H1 (cell line): ENCODE measurements around the gene UFSP1. TPM values are rescaled to one million over a fixed set of nuclear protein-coding genes. Genes with fewer than 3 reads are reported as not detected.

Experiments used
- CTCF ChIA-PET: fragments of 300-600 bp; sonication (Branson Sonifier 250); formaldehyde crosslinking; loops from one replicate; lab custom pipeline; 2021; ENCODE audit not compliant: partially characterized antibody; lab: Charles Lee
- POLR2A ChIA-PET: fragments of 300-600 bp; sonication (Branson Sonifier 250); formaldehyde crosslinking; loops from one replicate; lab custom pipeline; 2021; ENCODE audit warnings: inconsistent platforms; ENCODE audit not compliant: partially characterized antibody; lab: Charles Lee
- DNase-seq, 2 experiments: peaks; one replicate each; pipeline versions ENCODE4 v3.0.0 to v3.0.0-alpha.2; 2010 to 2022; ENCODE audit warnings: low spot score in 2 of 2, low read depth in 1 of 2, mixed read lengths in 1 of 2
- FAIRE-seq: peaks from 2 replicates; lab custom pipeline; 2011; peaks lifted over from hg19 to GRCh38; lab: Jason Lieb, UNC
- H2AFZ ChIP-seq: 2 replicates; pipeline ENCODE4 v1.8.1; 2012; ENCODE audit warnings: low read length, inconsistent platforms
- H2AK5ac ChIP-seq: 2 replicates; pipeline ENCODE4 v1.6.1; 2013; ENCODE audit warnings: low read depth, low read length
- H2BK120ac ChIP-seq: replicated peaks from 2 replicates; pipeline ENCODE3; 2013; ENCODE audit warnings: low read depth, low read length, inconsistent platforms
- H2BK12ac ChIP-seq: 2 replicates; pipeline ENCODE4 v1.6.1; 2013; ENCODE audit warnings: low read depth, low read length
- H2BK15ac ChIP-seq: 2 replicates; pipeline ENCODE4 v1.6.1; 2013; ENCODE audit warnings: low read length
- H2BK20ac ChIP-seq: 2 replicates; pipeline ENCODE4 v1.6.1; 2013; ENCODE audit warnings: low read length
- H2BK5ac ChIP-seq: 2 replicates; pipeline ENCODE4 v1.6.1; 2013; ENCODE audit warnings: low read depth, low read length
- H3K14ac ChIP-seq: 2 replicates; pipeline ENCODE4 v1.6.1; 2013; ENCODE audit warnings: inconsistent platforms; ENCODE audit not compliant: insufficient read length
- H3K18ac ChIP-seq: 2 replicates; pipeline ENCODE4 v1.6.1; 2013; ENCODE audit warnings: low read length; ENCODE audit errors: extremely low read depth
- H3K23ac ChIP-seq: 2 replicates; pipeline ENCODE4 v1.6.1; 2013; ENCODE audit warnings: inconsistent platforms; ENCODE audit not compliant: insufficient read length
- H3K23me2 ChIP-seq: 2 replicates; pipeline ENCODE4 v1.6.1; 2013; ENCODE audit warnings: low read depth, low read length
- H3K27ac ChIP-seq: 2 replicates; pipeline ENCODE4 v1.6.1; 2011; ENCODE audit warnings: low read depth, low read length, inconsistent platforms
- H3K27me3 ChIP-seq, 4 experiments: replicated peaks in 1 of 4; 1 replicate in 1 of 4; 2 replicates in 3 of 4; pipeline versions ENCODE4 v1.6.1 to v1.8.1; 2011 to 2013; ENCODE audit warnings: low read length in 3 of 4, mild to moderate bottlenecking in 3 of 4, inconsistent platforms in 2 of 4, mixed read lengths in 2 of 4, moderate library complexity in 1 of 4; ENCODE audit not compliant: control insufficient read depth in 3 of 4, insufficient read depth in 3 of 4; ENCODE audit errors: extremely low read depth in 1 of 4
- H3K36me3 ChIP-seq, 4 experiments: 2 replicates each; pipeline versions ENCODE4 v1.6.1 to v1.8.1; 2011 to 2013; ENCODE audit warnings: mild to moderate bottlenecking in 4 of 4, low read length in 3 of 4, moderate library complexity in 2 of 4, control low read depth in 1 of 4, inconsistent platforms in 1 of 4; ENCODE audit not compliant: insufficient read depth in 4 of 4, control insufficient read depth in 2 of 4
- H3K4ac ChIP-seq: replicated peaks from 2 replicates; pipeline ENCODE3; 2013; ENCODE audit warnings: low read length, low read depth, mixed read lengths, inconsistent platforms; ENCODE audit not compliant: insufficient read length
- H3K4me1 ChIP-seq, 4 experiments: replicated peaks in 1 of 4; 1 replicate in 1 of 4; 2 replicates in 3 of 4; pipeline versions ENCODE4 v1.6.1 to v1.8.1; 2011 to 2013; ENCODE audit warnings: low read length in 3 of 4, inconsistent platforms in 2 of 4, mixed read lengths in 1 of 4; ENCODE audit not compliant: insufficient read depth in 4 of 4, control insufficient read depth in 3 of 4
- H3K4me2 ChIP-seq, 2 experiments: 2 replicates each; pipeline versions ENCODE4 v1.6.1 to v1.8.1; 2011 to 2013; ENCODE audit warnings: low read depth in 2 of 2, low read length in 2 of 2, control low read depth in 1 of 2, inconsistent platforms in 1 of 2, mild to moderate bottlenecking in 1 of 2; ENCODE audit not compliant: insufficient read depth in 1 of 2
- H3K4me3 ChIP-seq, 4 experiments: fragments of 200-600, 300-600 bp in 1 of 4; sonication (generic), shearing (Covaris generic), sonication (Bioruptor Twin) in 1 of 4; 2 replicates each; pipeline versions ENCODE4 v1.5.1 to v1.8.1; 2011 to 2016; ENCODE audit warnings: low read length in 4 of 4, low read depth in 3 of 4, control low read depth in 2 of 4, inconsistent platforms in 2 of 4, mild to moderate bottlenecking in 2 of 4, mixed read lengths in 1 of 4, moderate library complexity in 1 of 4; ENCODE audit not compliant: insufficient read depth in 2 of 4; ENCODE audit errors: extremely low read depth in 1 of 4
- H3K56ac ChIP-seq: replicated peaks from 2 replicates; pipeline ENCODE3; 2013; ENCODE audit warnings: low read depth, mild to moderate bottlenecking, mixed read lengths, low read length, inconsistent platforms; ENCODE audit not compliant: insufficient read length
- H3K79me1 ChIP-seq: 2 replicates; pipeline ENCODE4 v1.6.1; 2013; ENCODE audit warnings: low read depth, low read length, control low read depth
- H3K79me2 ChIP-seq, 2 experiments: 2 replicates each; pipeline versions ENCODE4 v1.6.1 to v1.8.1; 2012 to 2013; ENCODE audit warnings: low read length in 2 of 2, mild to moderate bottlenecking in 2 of 2, inconsistent platforms in 1 of 2; ENCODE audit not compliant: insufficient read depth in 2 of 2, control insufficient read depth in 1 of 2
- H3K9ac ChIP-seq, 4 experiments: replicated peaks in 1 of 4; 1 replicate in 1 of 4; 2 replicates in 3 of 4; pipeline versions ENCODE4 v1.6.1 to v1.8.1; 2011 to 2013; ENCODE audit warnings: low read depth in 3 of 4, low read length in 3 of 4, control low read depth in 2 of 4, mild to moderate bottlenecking in 2 of 4, moderate library complexity in 2 of 4, inconsistent platforms in 1 of 4; ENCODE audit errors: extremely low read depth in 1 of 4
- H3K9me3 ChIP-seq, 2 experiments: 2 replicates each; pipeline versions ENCODE4 v1.6.1 to v1.8.1; 2012 to 2013; ENCODE audit warnings: mild to moderate bottlenecking in 2 of 2, moderate library complexity in 2 of 2, control low read depth in 1 of 2, inconsistent platforms in 1 of 2, low read depth in 1 of 2, low read length in 1 of 2, mixed read lengths in 1 of 2; ENCODE audit not compliant: insufficient read depth in 2 of 2
- H4K20me1 ChIP-seq, 2 experiments: replicated peaks in 1 of 2; 2 replicates each; pipeline versions ENCODE3 to v1.8.1; 2011 to 2013; ENCODE audit warnings: inconsistent platforms in 2 of 2, low read length in 2 of 2, mild to moderate bottlenecking in 1 of 2; ENCODE audit not compliant: insufficient read depth in 2 of 2, control insufficient read depth in 1 of 2
- H4K5ac ChIP-seq: 2 replicates; pipeline ENCODE4 v1.6.1; 2013; ENCODE audit warnings: low read length, low read depth, mixed read lengths, inconsistent platforms; ENCODE audit not compliant: insufficient read length
- H4K8ac ChIP-seq: 2 replicates; pipeline ENCODE4 v1.8.0; 2013; ENCODE audit warnings: mild to moderate bottlenecking, moderate library complexity, low read length, inconsistent platforms; ENCODE audit not compliant: insufficient read depth; ENCODE audit errors: extremely low read depth
- H4K91ac ChIP-seq: replicated peaks from 2 replicates; pipeline ENCODE3; 2013; ENCODE audit warnings: low read length, mixed read lengths, inconsistent platforms; ENCODE audit not compliant: insufficient read length
- CREB1 ChIP-seq: IDR thresholded peaks from 2 replicates; pipeline ENCODE4 v1.6.1; 2012; ENCODE audit warnings: inconsistent platforms
- EP300 ChIP-seq, 2 experiments: IDR thresholded peaks; 1 replicate in 1 of 2; 2 replicates in 1 of 2; pipeline ENCODE4 v1.6.1; 2011 to 2012; ENCODE audit warnings: low read depth in 2 of 2, low read length in 2 of 2, mild to moderate bottlenecking in 2 of 2, borderline replicate concordance in 1 of 2, inconsistent platforms in 1 of 2, moderate library complexity in 1 of 2
- KDM1A ChIP-seq: fragments of 200-600, 300-600 bp; sonication (generic); IDR thresholded peaks from 2 replicates; pipeline ENCODE4 v1.7.1; 2016; ENCODE audit warnings: mild to moderate bottlenecking, low read length, borderline replicate concordance
- KDM5A ChIP-seq: fragments of 200-600 bp; IDR thresholded peaks from 2 replicates; pipeline ENCODE4 v1.7.1; 2012; ENCODE audit warnings: mild to moderate bottlenecking, low read length, inconsistent platforms, mixed read lengths
- POU5F1 ChIP-seq: IDR thresholded peaks from 2 replicates; pipeline ENCODE4 v1.6.1; 2011; ENCODE audit warnings: low read depth, mild to moderate bottlenecking, low read length, moderate library complexity
- RFX5 ChIP-seq: IDR thresholded peaks from 2 replicates; pipeline ENCODE4 v1.6.1; 2011; ENCODE audit warnings: low read depth, low read length, improper control_type of control experiment, borderline replicate concordance
- TAF1 ChIP-seq: IDR thresholded peaks from 2 replicates; pipeline ENCODE4 v1.6.1; 2011; ENCODE audit warnings: mild to moderate bottlenecking, low read depth, low read length
- TBP ChIP-seq: IDR thresholded peaks from 2 replicates; pipeline ENCODE4 v1.6.1; 2011; ENCODE audit warnings: low read depth, low read length, improper control_type of control experiment
- ZNF274 ChIP-seq: IDR thresholded peaks from 2 replicates; pipeline ENCODE4 v1.7.0; 2012; ENCODE audit warnings: low read length, borderline replicate concordance; ENCODE audit errors: extremely low read depth
- WGBS, 2 experiments: shearing (Covaris generic) in 1 of 2; methylation state at CpG; one replicate each; pipeline versions ENCODE4 v1.1.6 to v1.1.7; 2013 to 2015; ENCODE audit warnings: low lambda C conversion rate in 2 of 2, mixed read lengths in 2 of 2, inconsistent platforms in 1 of 2, low coverage in 1 of 2, missing lambda C conversion rate in 1 of 2; ENCODE audit not compliant: insufficient replicate concordance in 2 of 2, insufficient coverage in 1 of 2, insufficient read length in 1 of 2; ENCODE audit errors: extremely low coverage in 1 of 2, missing lambda C conversion rate in 1 of 2; 5-methylcytosine and 5-hydroxymethylcytosine counted together
- polyA plus RNA-seq, 7 experiments: library from polyadenylated mRNA; depleted of rRNA in 3 of 7; stranded (reverse) in 5 of 7; unstranded in 2 of 7; fragments of >200 nt in 5 of 7; fragments of 200-250 nt in 2 of 7; gene quantifications; 1 replicate in 5 of 7; 2 replicates in 1 of 7; 4 replicates in 1 of 7; pipeline versions ENCODE4 v1.2.1 to v1.2.3, GENCODE V29; 2011 to 2013; ENCODE audit warnings: missing spikeins in 2 of 7, mixed read lengths in 2 of 7
- total RNA-seq: library from RNA; stranded (reverse); fragmentation: NEBNext Ultra II Directional; extraction: Animal tissue kit (Norgen Biotek cat#: 25700); gene quantifications from 2 replicates; pipeline ENCODE4 v1.2.1, GENCODE V29; 2021
- TF ChIP-seq, protein P1 (sequence below): IDR thresholded peaks from 2 replicates; pipeline ENCODE4 v1.6.1; 2012; ENCODE audit warnings: low read length, inconsistent platforms
- TF ChIP-seq, protein P2 (sequence below): IDR thresholded peaks from 2 replicates; pipeline ENCODE4 v1.6.1; 2011; ENCODE audit warnings: low read depth, mild to moderate bottlenecking, low read length; ENCODE audit not compliant: insufficient read depth

The UFSP1 gene
- total and polyA plus RNA-seq, 2 of the 8 experiments (the other 6 are each of a cell fraction or from before 2014, with no cell fraction given) = 1.6 to 4.3 TPM

DNA sequence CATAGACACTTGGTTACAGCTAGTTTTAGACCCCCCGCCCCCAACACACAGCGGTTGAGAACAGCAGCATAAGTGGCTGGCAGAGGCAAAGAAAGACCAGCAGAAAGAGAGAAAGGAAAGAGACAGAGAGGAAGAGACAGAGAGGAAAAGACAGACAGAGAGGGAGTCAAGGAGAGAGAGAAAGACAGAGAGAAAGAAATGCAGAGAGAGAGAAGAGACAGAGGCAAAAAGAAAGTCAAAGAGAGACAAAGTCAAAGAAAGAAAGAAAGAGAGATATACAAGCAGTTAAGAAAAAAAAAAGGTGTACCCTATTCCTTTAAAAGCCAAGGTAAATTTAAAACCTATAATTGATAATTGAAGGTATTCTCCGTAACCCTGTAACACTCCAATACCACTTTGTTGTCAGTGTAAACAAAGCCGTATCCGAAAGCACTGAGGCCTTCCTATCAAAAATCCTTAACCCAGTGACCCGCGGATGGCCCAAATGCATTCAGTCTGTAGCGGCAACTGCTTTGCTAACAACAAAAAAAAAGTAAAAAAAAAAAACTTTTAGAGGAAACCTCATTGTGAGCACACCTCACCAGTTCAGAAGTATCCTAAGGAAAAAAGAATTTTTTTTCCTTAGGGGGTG lies 48.9 kb downstream of the UFSP1 start:
- no peak overlapping the region for H2BK5ac ChIP-seq
- no peak overlapping the region for H3K18ac ChIP-seq
- POLR2A ChIA-PET = no interaction called here
- no peak overlapping the region for H3K56ac ChIP-seq
- H3K4me1 ChIP-seq = peaks cover 3 to 8% (median 7%) of the 10 kb centered on the region in 4 experiments
- DNase-seq = no peak
- no peak overlapping the region for H3K27ac ChIP-seq
- H4K8ac ChIP-seq = no peak overlapping the region; the same call in 1 of the 2 replicates
- no peak overlapping the region for H2BK12ac ChIP-seq
- no peaks in the 10 kb centered on the region for H3K36me3 ChIP-seq
- H3K9me3 ChIP-seq = no peaks in the 10 kb centered on the region
- no peak overlapping the region for H2BK20ac ChIP-seq
- H3K79me1 ChIP-seq = no peaks in the 10 kb centered on the region
- H3K23ac ChIP-seq = no peak overlapping the region
- no peak overlapping the region for H2AK5ac ChIP-seq
- WGBS, 2 experiments = 71% methylated on average over 8 of the region's 8 CpGs; no CpG with 5 or more reads in 1 of the 2 experiments
- H4K5ac ChIP-seq = no peak overlapping the region
- no peak overlapping the region for H2BK120ac ChIP-seq
- no peak overlapping the region for H3K4ac ChIP-seq
- H3K14ac ChIP-seq = no peak overlapping the region
- peaks cover 3% of the 10 kb centered on the region; the same call in 1 of the 2 replicates for H3K23me2 ChIP-seq
- H3K4me2 ChIP-seq = no peak overlapping the region
- no peak overlapping the region for H2AFZ ChIP-seq
- H3K27me3 ChIP-seq = no peaks in the 10 kb centered on the region
- no peaks in the 10 kb centered on the region for H4K20me1 ChIP-seq
- FAIRE-seq = no peak
- no peak overlapping the region for H4K91ac ChIP-seq
- H2BK15ac ChIP-seq = no peak overlapping the region
- no peak overlapping the region for H3K4me3 ChIP-seq
- H3K9ac ChIP-seq = no peak overlapping the region
- H3K79me2 ChIP-seq = no peaks in the 10 kb centered on the region
- CTCF ChIA-PET = interaction anchor here (0.9 kb wide), 1 partner anchor 13 kb away, joined by 3 read pairs; the partner anchor contains the start of gene EPHB4
- TF ChIP-seq, protein P1, sequence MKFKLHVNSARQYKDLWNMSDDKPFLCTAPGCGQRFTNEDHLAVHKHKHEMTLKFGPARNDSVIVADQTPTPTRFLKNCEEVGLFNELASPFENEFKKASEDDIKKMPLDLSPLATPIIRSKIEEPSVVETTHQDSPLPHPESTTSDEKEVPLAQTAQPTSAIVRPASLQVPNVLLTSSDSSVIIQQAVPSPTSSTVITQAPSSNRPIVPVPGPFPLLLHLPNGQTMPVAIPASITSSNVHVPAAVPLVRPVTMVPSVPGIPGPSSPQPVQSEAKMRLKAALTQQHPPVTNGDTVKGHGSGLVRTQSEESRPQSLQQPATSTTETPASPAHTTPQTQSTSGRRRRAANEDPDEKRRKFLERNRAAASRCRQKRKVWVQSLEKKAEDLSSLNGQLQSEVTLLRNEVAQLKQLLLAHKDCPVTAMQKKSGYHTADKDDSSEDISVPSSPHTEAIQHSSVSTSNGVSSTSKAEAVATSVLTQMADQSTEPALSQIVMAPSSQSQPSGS = no peak
- TF ChIP-seq ZNF274 (no peak), RFX5 (no peak), TAF1 (no peak), TBP (no peak), KDM5A (no peak), POU5F1 (no peak), CREB1 (no peak), KDM1A (no peak), EP300 (IDR thresholded peaks at IDR 0.05; ENCODE audit: borderline replicate concordance in 1 of 2, low read depth in 2 of 2, low read length in 2 of 2) (no peak)
- TF ChIP-seq, protein P2, sequence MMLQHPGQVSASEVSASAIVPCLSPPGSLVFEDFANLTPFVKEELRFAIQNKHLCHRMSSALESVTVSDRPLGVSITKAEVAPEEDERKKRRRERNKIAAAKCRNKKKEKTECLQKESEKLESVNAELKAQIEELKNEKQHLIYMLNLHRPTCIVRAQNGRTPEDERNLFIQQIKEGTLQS = no peak
